NCI-H2227 (cell line): ENCODE data around the gene ARID1A.

Experiments used
- DNase-seq: peaks from one replicate; lab custom pipeline; 2025; ENCODE audit not compliant: unreplicated experiment; lab: John Stamatoyannopoulos, UW

ARID1A gene

DNA sequence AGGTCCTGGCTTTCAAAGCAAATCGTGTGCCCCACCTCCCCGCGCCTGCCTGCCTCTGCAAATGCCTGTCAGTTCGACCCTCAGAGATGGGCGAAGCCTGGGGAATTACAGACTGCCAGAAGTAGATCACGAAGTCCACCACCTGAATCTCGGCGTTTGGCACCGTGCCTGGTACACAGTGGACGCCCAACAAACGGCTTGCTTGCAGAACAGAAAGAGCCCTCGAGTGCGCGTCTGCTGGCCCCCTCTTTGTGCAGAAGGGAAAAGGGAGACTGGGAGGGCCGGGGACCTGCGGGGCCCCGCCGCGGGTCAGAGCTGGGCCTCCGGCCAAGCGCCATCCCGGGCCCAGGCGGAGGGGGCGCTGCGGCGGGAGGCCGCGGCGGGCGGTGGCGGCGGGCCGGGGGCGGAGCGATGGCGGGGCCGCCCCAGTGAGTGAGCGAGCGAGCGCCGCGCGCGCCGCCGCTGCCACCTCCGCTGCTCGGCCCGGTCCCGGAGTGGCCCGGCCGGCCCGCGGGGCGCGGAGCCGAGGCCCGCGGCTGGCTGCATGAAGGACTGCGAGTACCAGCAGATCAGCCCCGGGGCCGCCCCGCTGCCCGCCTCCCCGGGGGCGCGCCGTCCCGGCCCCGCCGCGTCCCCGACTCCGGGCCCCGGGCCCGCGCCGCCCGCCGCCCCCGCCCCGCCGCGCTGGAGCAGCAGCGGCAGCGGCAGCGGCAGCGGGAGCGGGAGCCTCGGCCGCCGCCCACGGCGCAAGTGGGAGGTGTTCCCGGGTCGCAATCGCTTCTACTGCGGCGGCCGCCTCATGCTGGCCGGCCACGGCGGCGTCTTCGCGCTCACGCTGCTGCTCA, 130.7 kb downstream of the ARID1A start, which contains the start of gene ZDHHC18:
TSS of gene ZDHHC18 (plus strand) at position 428 of the 845 bp plus-strand sequence. CDS start at position 545, 117 bp downstream.
- peak; percentile 82 for DNase-seq

DNA sequence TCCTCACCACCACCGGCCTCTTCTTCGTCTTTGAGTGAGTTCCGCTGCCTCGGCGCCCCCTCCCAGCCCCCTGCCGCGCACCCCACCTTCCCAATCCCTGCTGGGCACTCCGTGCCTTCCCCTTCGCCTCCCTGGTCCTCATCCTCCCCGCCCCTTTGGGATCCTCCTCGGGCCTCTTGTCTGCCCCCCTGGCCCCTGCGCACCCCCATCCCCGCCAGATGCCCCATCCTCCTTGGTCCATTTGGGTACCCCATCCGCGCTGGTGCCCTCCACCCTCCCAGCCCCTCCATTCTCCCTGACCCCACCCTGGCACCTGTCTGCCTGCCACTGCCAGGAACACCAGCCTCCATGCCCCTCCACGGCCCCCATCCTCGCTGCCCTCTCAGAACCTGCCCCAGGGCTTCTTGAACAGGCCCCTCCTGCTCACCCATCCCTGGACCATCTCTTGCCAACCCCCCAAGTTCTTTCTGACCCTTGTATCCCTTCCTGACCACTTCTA, 131.3 kb downstream of the ARID1A start:
- no peak for DNase-seq

DNA sequence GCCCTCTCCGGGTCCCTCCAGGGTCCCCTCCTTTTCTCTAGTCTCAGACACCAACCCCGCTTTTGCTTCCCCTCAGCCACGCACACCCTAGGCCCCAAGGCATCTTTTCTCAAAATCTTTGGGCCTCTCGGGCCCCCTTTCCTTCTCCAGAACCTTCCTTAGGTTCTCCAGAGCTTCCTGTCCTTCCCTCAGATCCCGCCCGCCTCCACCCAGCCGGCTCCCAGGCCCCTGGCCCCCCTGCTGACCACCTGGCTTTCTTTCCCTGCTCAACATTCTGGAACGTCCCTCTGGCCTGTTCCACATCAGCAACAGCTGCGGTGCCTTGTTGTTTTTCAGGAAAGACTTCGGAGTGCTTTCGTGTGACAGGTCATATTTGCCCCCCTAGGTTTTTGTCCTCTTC, 131.8 kb downstream of the ARID1A start:
- no peak for DNase-seq

DNA sequence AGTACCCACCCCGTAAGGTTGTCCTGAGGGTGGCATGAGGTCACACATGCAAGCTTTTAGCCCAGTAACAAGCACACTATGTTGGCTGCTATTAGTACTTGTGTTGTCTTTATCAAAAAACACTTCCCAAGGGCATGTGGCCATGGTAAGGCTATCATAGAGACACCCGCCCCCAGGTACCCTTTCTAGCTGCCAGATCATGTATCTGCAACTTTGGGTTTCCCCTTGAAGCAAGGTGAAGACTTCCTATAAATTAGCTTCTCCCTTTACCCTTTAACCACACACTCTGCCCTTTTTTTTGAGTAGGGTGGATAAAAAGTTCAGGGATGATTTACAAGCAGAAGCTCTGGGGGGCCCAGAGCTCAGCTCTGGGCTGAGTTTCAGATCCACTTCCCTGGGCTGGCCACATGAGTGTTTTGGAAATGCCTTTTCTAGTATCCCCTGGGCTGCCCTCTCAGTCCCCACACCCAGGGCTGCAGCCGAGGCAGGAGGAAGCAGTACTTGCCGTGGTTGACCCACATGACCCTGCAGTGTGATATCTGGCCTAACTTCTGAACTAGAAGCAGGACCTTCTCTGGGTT, 132.7 kb downstream of the ARID1A start:
- DNase-seq: no peak

DNA sequence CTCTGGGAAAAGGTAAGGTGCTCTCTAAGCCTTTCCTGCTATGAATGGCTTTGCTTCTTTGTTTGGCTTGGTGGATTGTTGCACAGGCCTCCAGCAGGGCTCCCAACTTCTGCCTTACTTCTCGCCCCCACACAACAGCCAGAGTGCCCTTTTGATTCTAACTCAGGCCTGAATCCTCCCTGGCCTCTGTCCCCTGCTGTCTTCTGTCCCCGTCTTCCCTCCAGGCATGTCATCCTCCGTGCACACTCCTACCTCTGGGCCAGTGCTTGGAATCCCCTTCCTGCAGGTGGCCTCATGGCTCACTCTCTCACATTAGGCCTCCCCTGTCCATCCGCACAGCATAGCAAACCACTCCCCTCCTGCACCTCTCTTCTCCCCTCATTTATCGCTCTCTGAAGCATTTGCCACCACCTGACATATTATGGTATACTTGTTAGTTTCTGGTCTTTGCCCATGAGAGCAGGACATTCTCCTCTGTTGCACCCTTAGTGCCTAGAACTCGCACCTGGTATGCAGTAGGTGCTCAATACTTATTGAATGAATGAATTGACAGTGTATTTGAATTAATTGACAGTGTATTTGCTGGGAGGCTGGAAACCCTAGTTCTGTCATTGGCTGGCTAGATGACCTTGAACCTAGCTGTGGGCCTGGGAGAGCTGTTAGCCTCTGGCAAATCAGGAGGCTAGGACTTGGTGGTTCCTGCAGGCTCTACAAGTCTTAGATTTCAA, 133.5 kb downstream of the ARID1A start:
- no peak for DNase-seq

DNA sequence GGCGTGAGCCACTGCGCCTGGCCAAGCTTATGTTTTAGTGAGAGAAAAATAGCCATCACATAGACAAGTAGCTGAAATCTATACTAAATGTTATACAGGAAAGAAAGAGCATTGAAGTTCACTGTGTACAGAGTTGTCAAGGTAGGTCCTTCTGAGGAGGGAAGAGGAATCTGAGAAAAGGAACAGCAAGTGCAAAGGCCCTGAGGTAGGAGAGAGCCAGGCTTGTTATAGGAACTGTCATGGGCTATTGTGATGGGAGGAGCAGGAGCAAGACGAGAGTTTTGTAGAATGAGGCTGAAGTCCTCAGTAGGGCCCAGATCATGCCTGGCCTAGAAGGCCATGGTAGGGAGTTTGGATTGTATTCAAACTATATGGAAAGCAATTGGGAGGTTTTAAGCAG, 135.2 kb downstream of the ARID1A start:
- DNase-seq: no peak
